ENCODE data around the gene KLRC1.
"Not testable (repeated sequence)": the region's sequence is repeated elsewhere in the genome, so short reads cannot be mapped to it uniquely, and the experiment has no call there.

KLRC1 gene

GRCh38 chr12:10453156-10453555 is at the start of gene KLRC1:
Gene KLRC1, minus strand, starts transcription at chr12:10453377. Its CDS starts 2,221 bp downstream, at chr12:10451156.
- Mint-ChIP-seq H3K9me3 (peaks cover 27% of the 10 kb centered on the region), H3K36me3 (ENCODE audit: insufficient read depth) (no peaks in the 10 kb centered on the region), H3K4me3 (no peak within 1 kb of the TSS), H3K4me1 (peaks cover 4% of the 10 kb centered on the region), H3K27me3 (no peaks in the 10 kb centered on the region), H3K27ac (ENCODE audit: low read depth) (no peak within 1 kb of the TSS)
- no peak for ATAC-seq (replicated peaks; ENCODE audit: extremely low read depth, poor library complexity, severe bottlenecking)
- no peak for DNase-seq (ENCODE audit: low spot score in 2 of 2)

DNA sequence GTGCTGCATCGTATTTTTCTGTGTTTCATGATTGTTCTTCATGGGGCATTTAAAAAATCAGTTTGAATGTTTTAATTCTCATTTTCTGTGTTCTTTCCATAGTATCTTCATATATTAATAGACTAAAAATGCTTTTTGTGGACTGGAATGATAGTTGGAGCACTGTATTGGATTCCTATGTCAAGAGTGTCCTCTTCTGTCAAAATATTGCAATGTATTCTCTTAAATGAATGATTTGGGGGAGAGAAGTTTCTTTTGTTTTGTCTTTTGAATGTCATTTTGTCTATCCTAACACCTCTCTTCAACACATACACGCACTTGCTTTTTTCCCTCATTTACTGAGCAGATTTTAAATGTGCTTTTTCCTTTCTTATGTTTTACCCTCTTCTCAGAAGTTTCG is 47.9 kb upstream of the KLRC1 start:
- Mint-ChIP-seq H3K27me3 (no peaks in the 10 kb centered on the region), H3K4me3 (peak overlapping the region; percentile 6), H3K36me3 (ENCODE audit: insufficient read depth) (peaks cover 2% of the 10 kb centered on the region), H3K9me3 (peaks cover 5% of the 10 kb centered on the region), H3K4me1 (peaks cover 34% of the 10 kb centered on the region), H3K27ac (ENCODE audit: low read depth) (no peak overlapping the region)
- DNase-seq (ENCODE audit: low spot score in 2 of 2) (no peak), ATAC-seq (replicated peaks; ENCODE audit: extremely low read depth, poor library complexity, severe bottlenecking) (no peak)

- Mint-ChIP-seq H3K36me3 (ENCODE audit: insufficient read depth) (peaks cover 3% of the 10 kb centered on the region), H3K27me3 (no peaks in the 10 kb centered on the region), H3K9me3 (peaks cover 4% of the 10 kb centered on the region), H3K4me3 (peak overlapping the region; percentile 30), H3K4me1 (peaks cover 35% of the 10 kb centered on the region), H3K27ac (ENCODE audit: low read depth) (peak overlapping the region; percentile 88)
- DNase-seq (ENCODE audit: low spot score in 2 of 2) = no peak
- no peak for ATAC-seq (replicated peaks; ENCODE audit: extremely low read depth, poor library complexity, severe bottlenecking)
These were observed 44.9 kb upstream of the KLRC1 start for GRCh38 chr12:10498042-10498441.

DNA sequence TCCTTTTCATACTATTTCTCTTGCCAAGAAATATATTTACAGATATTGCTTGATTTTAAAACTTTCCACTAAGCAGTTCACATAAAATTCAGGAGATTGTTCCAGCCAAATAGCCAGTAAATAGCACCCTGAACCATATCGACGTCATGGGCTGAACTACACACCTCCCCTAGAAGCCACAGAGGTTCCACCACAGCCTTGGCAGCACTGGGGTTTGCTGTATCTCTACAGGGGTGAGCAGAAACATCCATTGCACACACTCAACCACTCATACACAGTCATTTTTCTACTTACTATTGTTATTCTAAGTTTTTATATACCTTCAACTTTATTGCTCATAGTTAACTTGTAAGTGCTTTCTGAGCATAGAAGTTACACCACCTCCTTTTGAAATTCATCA is 44.4 kb upstream of the KLRC1 start:
- ATAC-seq (replicated peaks; ENCODE audit: extremely low read depth, poor library complexity, severe bottlenecking) (peak; percentile 100), DNase-seq (ENCODE audit: low spot score in 2 of 2) (peak; percentile 18 to 70)
- peaks cover 3% of the 10 kb centered on the region for H3K36me3 Mint-ChIP-seq (ENCODE audit: insufficient read depth)
- peak overlapping the region; percentile 30 for H3K4me3 Mint-ChIP-seq
- H3K27me3 Mint-ChIP-seq = no peaks in the 10 kb centered on the region
- no peaks in the 10 kb centered on the region for H3K9me3 Mint-ChIP-seq
- peaks cover 32% of the 10 kb centered on the region for H3K4me1 Mint-ChIP-seq
- peak overlapping the region; percentile 88 for H3K27ac Mint-ChIP-seq (ENCODE audit: low read depth)

DNA sequence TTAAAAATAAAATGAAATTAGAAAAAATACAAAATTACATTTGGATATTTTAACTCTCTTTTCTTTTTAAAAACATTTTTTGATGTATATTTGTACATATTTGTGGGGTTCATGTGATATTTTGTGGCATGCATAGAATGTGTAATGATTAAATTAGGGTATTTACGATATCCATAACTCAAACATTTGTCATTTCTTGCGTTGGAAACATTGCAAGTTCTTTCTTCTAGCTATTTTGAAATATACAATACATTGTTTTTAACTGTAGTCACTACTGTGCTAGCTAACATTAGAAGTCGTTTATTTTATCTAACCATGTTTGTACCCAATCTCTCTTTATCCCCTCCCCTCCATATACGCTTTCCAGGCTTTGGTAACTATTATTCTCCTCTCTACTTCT is 38.6 kb upstream of the KLRC1 start:
- no peak for ATAC-seq (replicated peaks; ENCODE audit: extremely low read depth, poor library complexity, severe bottlenecking)
- H3K36me3 Mint-ChIP-seq (ENCODE audit: insufficient read depth) = peaks cover 1% of the 10 kb centered on the region

GRCh38 chr12:10487328-10487727 is 34.2 kb upstream of the KLRC1 start:
- H3K27ac Mint-ChIP-seq (ENCODE audit: low read depth); H3K27me3 Mint-ChIP-seq; H3K36me3 Mint-ChIP-seq (ENCODE audit: insufficient read depth); ATAC-seq (replicated peaks; ENCODE audit: extremely low read depth, poor library complexity, severe bottlenecking); H3K4me3 Mint-ChIP-seq; DNase-seq (ENCODE audit: low spot score in 2 of 2): not testable (repeated sequence)
- peaks cover 46% of the 10 kb centered on the region for H3K4me1 Mint-ChIP-seq
- H3K9me3 Mint-ChIP-seq = peaks cover 32% of the 10 kb centered on the region

More for the DNA sequence above, 38.6 kb upstream of the KLRC1 start:
- peaks cover 7% of the 10 kb centered on the region for H3K9me3 Mint-ChIP-seq
- no peak for DNase-seq (ENCODE audit: low spot score in 2 of 2)
- no peaks in the 10 kb centered on the region for H3K27me3 Mint-ChIP-seq
- peaks cover 25% of the 10 kb centered on the region for H3K4me1 Mint-ChIP-seq
- H3K27ac Mint-ChIP-seq (ENCODE audit: low read depth) = no peak overlapping the region
- no peak overlapping the region for H3K4me3 Mint-ChIP-seq

DNA sequence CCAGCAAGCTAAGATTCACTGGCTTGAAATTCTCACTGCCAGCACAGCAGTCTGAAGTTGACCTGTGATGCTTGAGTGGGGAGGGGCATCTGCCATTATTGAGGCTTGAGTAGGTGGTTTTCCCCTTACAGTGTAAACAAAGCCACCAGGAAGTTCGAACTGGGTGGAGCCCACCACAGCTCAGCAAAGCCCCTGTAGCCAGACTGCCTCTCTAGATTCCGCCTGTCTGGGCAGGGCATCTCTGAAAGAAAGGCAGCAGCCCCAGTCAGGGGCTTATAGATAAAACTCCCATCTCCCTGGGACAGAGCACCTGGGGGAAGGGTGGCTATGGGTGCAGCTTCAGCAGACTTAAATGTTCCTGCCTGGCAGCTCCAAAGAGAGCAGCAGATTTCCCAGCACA is 28.7 kb upstream of the KLRC1 start:
- H3K27me3 Mint-ChIP-seq; H3K36me3 Mint-ChIP-seq (ENCODE audit: insufficient read depth): not testable (repeated sequence)
- Mint-ChIP-seq H3K9me3 (peaks cover 32% of the 10 kb centered on the region), H3K27ac (ENCODE audit: low read depth) (peak overlapping the region; percentile 82), H3K4me1 (peaks cover 44% of the 10 kb centered on the region), H3K4me3 (peak overlapping the region; percentile 57)
- DNase-seq (ENCODE audit: low spot score in 2 of 2) = peak in 1 of 2 donors; percentile 49
- ATAC-seq (replicated peaks; ENCODE audit: extremely low read depth, poor library complexity, severe bottlenecking) = peak; percentile 52

DNA sequence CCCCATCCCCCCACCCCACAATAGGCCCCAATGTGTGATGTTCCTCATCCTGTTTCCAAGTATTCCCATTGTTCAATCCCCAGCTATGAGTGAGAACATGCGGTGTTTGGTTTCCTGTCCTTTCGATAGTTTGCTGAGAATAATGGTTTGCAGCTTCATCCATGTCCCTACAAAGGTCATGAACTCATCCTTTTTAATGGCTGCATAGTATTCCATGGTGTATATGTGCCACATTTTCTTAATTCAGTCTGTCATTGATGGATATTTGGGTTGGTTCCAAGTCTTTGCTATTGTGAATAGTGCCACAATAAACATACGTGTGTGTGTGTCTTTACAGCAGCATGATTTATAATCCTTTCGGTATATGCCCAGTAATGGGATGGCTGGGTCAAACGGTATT is 19.6 kb upstream of the KLRC1 start:
- H3K27ac Mint-ChIP-seq (ENCODE audit: low read depth); DNase-seq (ENCODE audit: low spot score in 2 of 2); H3K27me3 Mint-ChIP-seq; ATAC-seq (replicated peaks; ENCODE audit: extremely low read depth, poor library complexity, severe bottlenecking); H3K4me3 Mint-ChIP-seq; H3K36me3 Mint-ChIP-seq (ENCODE audit: insufficient read depth); H3K4me1 Mint-ChIP-seq: not testable (repeated sequence)
- H3K9me3 Mint-ChIP-seq = peaks cover 11% of the 10 kb centered on the region

GRCh38 chr12:10469701-10470100 is 16.5 kb upstream of the KLRC1 start:
- ATAC-seq (replicated peaks; ENCODE audit: extremely low read depth, poor library complexity, severe bottlenecking) (no peak), DNase-seq (ENCODE audit: low spot score in 2 of 2) (no peak)
- Mint-ChIP-seq H3K9me3 (no peaks in the 10 kb centered on the region), H3K27ac (ENCODE audit: low read depth) (no peak overlapping the region), H3K4me3 (no peak overlapping the region), H3K36me3 (ENCODE audit: insufficient read depth) (no peaks in the 10 kb centered on the region), H3K27me3 (no peaks in the 10 kb centered on the region), H3K4me1 (no peaks in the 10 kb centered on the region)

GRCh38 chr12:10466311-10466710 is 13.1 kb upstream of the KLRC1 start:
- H3K36me3 Mint-ChIP-seq (ENCODE audit: insufficient read depth) = no peaks in the 10 kb centered on the region
- H3K9me3 Mint-ChIP-seq = peaks cover 16% of the 10 kb centered on the region
- DNase-seq (ENCODE audit: low spot score in 2 of 2) = no peak
- H3K4me1 Mint-ChIP-seq = no peaks in the 10 kb centered on the region
- H3K27ac Mint-ChIP-seq (ENCODE audit: low read depth) = no peak overlapping the region
- no peak overlapping the region for H3K4me3 Mint-ChIP-seq
- no peak for ATAC-seq (replicated peaks; ENCODE audit: extremely low read depth, poor library complexity, severe bottlenecking)
- H3K27me3 Mint-ChIP-seq = no peaks in the 10 kb centered on the region

DNA sequence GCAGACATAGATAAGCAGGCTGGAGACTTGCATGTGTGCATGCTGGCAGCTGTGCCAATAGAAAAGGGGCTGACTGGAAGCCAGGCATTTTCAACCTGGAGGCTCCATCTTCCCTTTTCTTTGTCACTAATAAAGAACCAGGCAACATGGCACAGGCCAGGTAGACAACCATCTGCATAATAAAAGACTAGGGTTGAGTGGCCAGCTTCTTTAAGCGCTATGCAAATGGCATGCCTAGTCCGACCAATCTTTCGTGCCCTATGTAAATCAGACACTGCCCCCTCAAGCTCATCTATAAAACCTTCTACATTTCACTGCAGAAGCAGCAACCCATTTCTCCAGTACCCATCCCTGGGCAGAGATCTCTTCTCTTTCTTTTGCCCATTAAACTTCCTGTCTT is 4.6 kb upstream of the KLRC1 start:
- Mint-ChIP-seq H3K36me3 (ENCODE audit: insufficient read depth) (no peaks in the 10 kb centered on the region), H3K9me3 (peaks cover 49% of the 10 kb centered on the region), H3K4me3 (no peak overlapping the region), H3K27me3 (no peaks in the 10 kb centered on the region), H3K4me1 (peaks cover 6% of the 10 kb centered on the region), H3K27ac (ENCODE audit: low read depth) (no peak overlapping the region)
- no peak for DNase-seq (ENCODE audit: low spot score in 2 of 2)
- ATAC-seq (replicated peaks; ENCODE audit: extremely low read depth, poor library complexity, severe bottlenecking) = no peak

DNA sequence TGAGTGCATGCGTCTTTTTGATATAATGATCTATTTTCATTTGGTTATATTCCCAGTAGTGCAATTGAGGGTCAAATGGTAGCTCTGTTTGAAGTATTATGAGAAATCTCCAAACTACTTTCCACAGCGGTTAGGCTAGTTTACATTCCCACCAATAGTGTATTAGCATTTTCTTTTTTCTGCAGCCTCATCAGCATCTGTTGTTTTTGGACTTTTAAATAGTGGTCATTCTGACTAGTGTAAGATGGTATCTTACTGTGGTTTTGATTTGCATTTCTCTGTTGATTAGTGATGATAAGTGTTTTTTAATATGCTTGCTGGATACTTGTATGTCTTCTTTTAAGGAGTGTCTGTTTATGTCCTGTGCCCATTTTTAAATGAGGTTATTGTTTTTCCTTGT is 3.7 kb upstream of the KLRC1 start:
- no peak overlapping the region for H3K4me3 Mint-ChIP-seq

GRCh38 chr12:10455766-10456165 is 2.6 kb upstream of the KLRC1 start:
- H3K4me1 Mint-ChIP-seq = peaks cover 6% of the 10 kb centered on the region
- no peaks in the 10 kb centered on the region for H3K36me3 Mint-ChIP-seq (ENCODE audit: insufficient read depth)
- H3K4me3 Mint-ChIP-seq = no peak overlapping the region
- ATAC-seq (replicated peaks; ENCODE audit: extremely low read depth, poor library complexity, severe bottlenecking) (no peak), DNase-seq (ENCODE audit: low spot score in 2 of 2) (no peak)
- H3K27me3 Mint-ChIP-seq = no peaks in the 10 kb centered on the region
- peaks cover 36% of the 10 kb centered on the region for H3K9me3 Mint-ChIP-seq
- H3K27ac Mint-ChIP-seq (ENCODE audit: low read depth) = no peak overlapping the region

More for the DNA sequence above, 3.7 kb upstream of the KLRC1 start:
- no peaks in the 10 kb centered on the region for H3K27me3 Mint-ChIP-seq
- no peak for ATAC-seq (replicated peaks; ENCODE audit: extremely low read depth, poor library complexity, severe bottlenecking)
- no peak for DNase-seq (ENCODE audit: low spot score in 2 of 2)
- peaks cover 6% of the 10 kb centered on the region for H3K4me1 Mint-ChIP-seq
- H3K27ac Mint-ChIP-seq (ENCODE audit: low read depth) = no peak overlapping the region
- H3K36me3 Mint-ChIP-seq (ENCODE audit: insufficient read depth) = no peaks in the 10 kb centered on the region
- H3K9me3 Mint-ChIP-seq = peaks cover 40% of the 10 kb centered on the region

DNA sequence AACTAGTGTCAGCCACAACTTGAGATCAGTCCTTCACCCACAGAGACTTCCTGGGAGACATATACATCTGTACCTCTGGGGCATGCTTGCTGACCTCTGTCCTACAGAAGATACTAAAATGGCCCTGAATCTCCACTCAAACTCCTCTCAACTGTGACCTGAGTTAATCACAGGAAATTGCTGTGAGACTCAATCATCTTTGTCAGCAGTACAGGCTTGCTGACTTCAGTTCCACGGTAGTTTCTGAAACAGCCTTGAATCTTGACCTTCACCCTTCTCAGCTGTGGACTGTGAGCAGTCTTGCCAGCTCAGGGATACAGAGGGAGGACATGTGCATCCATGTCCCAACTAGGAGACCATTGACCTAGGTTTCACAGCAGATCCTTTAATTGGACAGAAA is 1.4 kb upstream of the KLRC1 start:
- Mint-ChIP-seq H3K4me3 (no peak overlapping the region), H3K27ac (ENCODE audit: low read depth) (no peak overlapping the region), H3K9me3 (peaks cover 36% of the 10 kb centered on the region), H3K27me3 (no peaks in the 10 kb centered on the region), H3K4me1 (peaks cover 6% of the 10 kb centered on the region), H3K36me3 (ENCODE audit: insufficient read depth) (no peaks in the 10 kb centered on the region)
- no peak for DNase-seq (ENCODE audit: low spot score in 2 of 2)
- ATAC-seq (replicated peaks; ENCODE audit: extremely low read depth, poor library complexity, severe bottlenecking) = no peak

Data from central memory CD8-positive, alpha-beta T cell (primary cell).